Lung (tissue), 12 donors: Measurements from ENCODE around the gene SNX5. TPM values are rescaled to one million over a fixed set of nuclear protein-coding genes. Genes with fewer than 3 reads are reported as not detected.

Experiments used
- ATAC-seq: fragments of 200-7000 bp; cut with Tn5 transposase; one replicate; pipeline ENCODE4 v1.9.1; 2020; ENCODE audit warnings: moderate number of reproducible peaks; ENCODE audit not compliant: insufficient read depth, low FRiP score
- DNase-seq, 3 donors: peaks; one replicate each; pipeline ENCODE4 v3.0.0-alpha.2; 2013 to 2017
- H3K27ac ChIP-seq, 2 donors: one replicate each; pipeline ENCODE4 v1.5.1; 2013; ENCODE audit warnings: mild to moderate bottlenecking in 2 of 2, moderate library complexity in 2 of 2, control low read depth in 1 of 2, inconsistent platforms in 1 of 2, low read depth in 1 of 2, low read length in 1 of 2
- H3K27me3 ChIP-seq, 3 donors: one replicate each; pipeline ENCODE4 v1.5.1; 2013; ENCODE audit warnings: low read length in 2 of 3; ENCODE audit not compliant: control insufficient read depth in 3 of 3, insufficient read depth in 3 of 3
- H3K36me3 ChIP-seq, 4 donors: one replicate each; pipeline ENCODE4 v1.5.1; 2013; ENCODE audit warnings: low read length in 4 of 4, mild to moderate bottlenecking in 1 of 4, moderate library complexity in 1 of 4; ENCODE audit not compliant: control insufficient read depth in 4 of 4, insufficient read depth in 4 of 4
- H3K4me1 ChIP-seq, 5 donors: one replicate each; pipeline ENCODE4 v1.5.1; 2013; ENCODE audit warnings: low read length in 5 of 5, mild to moderate bottlenecking in 2 of 5, moderate library complexity in 1 of 5; ENCODE audit not compliant: control insufficient read depth in 5 of 5, insufficient read depth in 5 of 5
- H3K4me3 ChIP-seq: one replicate; pipeline ENCODE4 v1.5.1; 2013; ENCODE audit warnings: mild to moderate bottlenecking, control low read depth, moderate library complexity
- H3K9ac ChIP-seq, 2 donors: one replicate each; pipeline ENCODE4 v1.5.1; 2013; ENCODE audit warnings: low read length in 2 of 2, control low read depth in 1 of 2; ENCODE audit not compliant: insufficient read depth in 1 of 2
- H3K9me3 ChIP-seq, 4 donors: one replicate each; pipeline ENCODE4 v1.5.1; 2013; ENCODE audit warnings: low read length in 3 of 4, mild to moderate bottlenecking in 1 of 4, moderate library complexity in 1 of 4; ENCODE audit not compliant: control insufficient read depth in 4 of 4, insufficient read depth in 3 of 4
- CTCF ChIP-seq: IDR thresholded peaks from 2 replicates; pipeline ENCODE4 v1.5.1; 2012; ENCODE audit warnings: mild to moderate bottlenecking; ENCODE audit errors: control extremely low read depth, extremely low read depth
- WGBS, 2 donors: extraction: QIAGEN DNeasy Blood & Tissue Kit; methylation state at CpG; one replicate each; pipeline ENCODE4 v1.1.7; 2013; 5-methylcytosine and 5-hydroxymethylcytosine counted together
- polyA plus RNA-seq, 2 donors: library from polyadenylated mRNA; stranded (reverse); fragments of 200-250 nt; gene quantifications; one replicate each; pipeline ENCODE4 v1.2.1, GENCODE V29; 2013
- total RNA-seq, 2 donors: library from RNA; depleted of rRNA in 1 of 2; stranded (reverse); fragments of >200 nt in 1 of 2; gene quantifications; one replicate each; pipeline ENCODE4 v1.2.1, GENCODE V29; 2014 to 2021
- donor health status: control.
- donor health status: control.
- donor health status: Bipolar disorder and iron deficiency.
- donor health status: healthy.
- donor health status: DM: yes; HTN: yes; CAD: no.

SNX5 gene
- total and polyA plus RNA-seq, 4 donors: 66.6 to 194 (median 86.7) TPM

GRCh38 chr20:17936761-17937732 lies 31.5 kb downstream of the SNX5 start:
- H3K9ac ChIP-seq: peak overlapping the region in 1 of 2 donors; percentile 26
- no peak for TF ChIP-seq CTCF
- peaks cover 0 to 69% (median 42%) of the 10 kb centered on the region in 5 donors for H3K4me1 ChIP-seq
- WGBS, 2 donors: 50 to 72% methylated on average over 19 of the region's 19 CpGs
- no peak overlapping the region for H3K4me3 ChIP-seq
- no peak for ATAC-seq
- H3K27ac ChIP-seq: peak overlapping the region in 1 of 2 donors; percentile 55
- no peaks in the 10 kb centered on the region for H3K9me3 ChIP-seq
- DNase-seq: peak; percentile 94 to 97 (median 96)
- H3K36me3 ChIP-seq: peaks cover 0 to 7% (median 7%) of the 10 kb centered on the region in 4 donors
- H3K27me3 ChIP-seq: no peaks in the 10 kb centered on the region

GRCh38 chr20:17936286-17936760 lies 32.3 kb downstream of the SNX5 start:
- Histone ChIP-seq H3K9me3 (peaks cover 0 to 2% (median 0%) of the 10 kb centered on the region in 4 donors), H3K4me3 (no peak overlapping the region), H3K9ac (no peak overlapping the region), H3K27me3 (no peaks in the 10 kb centered on the region), H3K36me3 (peaks cover 0 to 7% (median 4%) of the 10 kb centered on the region in 4 donors), H3K27ac (peak overlapping the region in 1 of 2 donors; percentile 48), H3K4me1 (peaks cover 0 to 69% (median 42%) of the 10 kb centered on the region in 5 donors)
- ATAC-seq (no peak), DNase-seq (no peak)
- WGBS, 2 donors: 67 to 76% methylated on average over 8 of the region's 8 CpGs
- no peak for TF ChIP-seq CTCF

GRCh38 chr20:17935761-17936160 lies 32.8 kb downstream of the SNX5 start:
- Histone ChIP-seq H3K9ac (no peak overlapping the region), H3K36me3 (peaks cover 0 to 2% (median under 1%) of the 10 kb centered on the region in 4 donors), H3K27me3 (no peaks in the 10 kb centered on the region), H3K9me3 (peaks cover 0 to 2% (median 0%) of the 10 kb centered on the region in 4 donors), H3K4me1 (peaks cover 0 to 69% (median 42%) of the 10 kb centered on the region in 5 donors), H3K4me3 (no peak overlapping the region), H3K27ac (no peak overlapping the region)
- DNase-seq: peak in 2 of 3 donors; percentile 64 to 66
- no peak for ATAC-seq
- 81 to 84% methylated on average over 9 of the region's 9 CpGs for WGBS, 2 donors
- TF ChIP-seq CTCF: no peak
